ENCODE data around the gene GNB1L.

The GNB1L gene

DNA sequence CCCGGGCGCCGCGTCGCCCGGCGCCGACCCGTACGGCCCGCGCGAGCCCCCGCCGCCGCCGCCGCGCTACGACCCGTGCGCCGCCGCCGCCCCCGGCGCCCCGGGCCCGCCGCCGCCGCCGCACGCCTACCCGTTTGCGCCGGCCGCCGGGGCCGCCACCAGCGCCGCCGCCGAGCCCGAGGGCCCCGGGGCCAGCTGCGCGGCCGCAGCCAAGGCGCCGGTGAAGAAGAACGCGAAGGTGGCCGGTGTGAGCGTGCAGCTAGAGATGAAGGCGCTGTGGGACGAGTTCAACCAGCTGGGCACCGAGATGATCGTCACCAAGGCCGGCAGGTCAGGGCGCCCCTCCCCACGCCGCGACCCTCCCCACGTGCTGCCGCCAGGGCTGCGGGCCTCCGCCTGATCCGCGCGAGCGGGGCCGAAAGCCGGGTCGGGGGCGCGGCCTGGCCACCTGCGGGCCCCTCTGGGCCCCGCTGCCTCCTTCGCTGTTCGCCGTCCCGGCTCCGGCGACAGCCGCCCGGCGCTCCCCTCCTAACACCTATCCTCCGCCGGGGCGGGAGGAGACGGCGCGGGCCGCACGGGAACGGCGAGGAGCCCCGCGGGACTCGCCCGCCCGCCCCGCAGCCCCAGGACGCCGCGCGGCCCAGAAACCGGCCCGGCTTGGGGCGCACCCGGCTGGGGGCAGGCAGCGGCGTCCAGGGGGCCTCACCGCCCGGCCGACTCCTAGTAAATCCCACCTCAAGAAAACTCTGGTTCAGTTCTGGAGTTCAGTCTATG, 93.5 kb downstream of the GNB1L start:
- no peak for DNase-seq (ENCODE audit: low spot score)

DNA sequence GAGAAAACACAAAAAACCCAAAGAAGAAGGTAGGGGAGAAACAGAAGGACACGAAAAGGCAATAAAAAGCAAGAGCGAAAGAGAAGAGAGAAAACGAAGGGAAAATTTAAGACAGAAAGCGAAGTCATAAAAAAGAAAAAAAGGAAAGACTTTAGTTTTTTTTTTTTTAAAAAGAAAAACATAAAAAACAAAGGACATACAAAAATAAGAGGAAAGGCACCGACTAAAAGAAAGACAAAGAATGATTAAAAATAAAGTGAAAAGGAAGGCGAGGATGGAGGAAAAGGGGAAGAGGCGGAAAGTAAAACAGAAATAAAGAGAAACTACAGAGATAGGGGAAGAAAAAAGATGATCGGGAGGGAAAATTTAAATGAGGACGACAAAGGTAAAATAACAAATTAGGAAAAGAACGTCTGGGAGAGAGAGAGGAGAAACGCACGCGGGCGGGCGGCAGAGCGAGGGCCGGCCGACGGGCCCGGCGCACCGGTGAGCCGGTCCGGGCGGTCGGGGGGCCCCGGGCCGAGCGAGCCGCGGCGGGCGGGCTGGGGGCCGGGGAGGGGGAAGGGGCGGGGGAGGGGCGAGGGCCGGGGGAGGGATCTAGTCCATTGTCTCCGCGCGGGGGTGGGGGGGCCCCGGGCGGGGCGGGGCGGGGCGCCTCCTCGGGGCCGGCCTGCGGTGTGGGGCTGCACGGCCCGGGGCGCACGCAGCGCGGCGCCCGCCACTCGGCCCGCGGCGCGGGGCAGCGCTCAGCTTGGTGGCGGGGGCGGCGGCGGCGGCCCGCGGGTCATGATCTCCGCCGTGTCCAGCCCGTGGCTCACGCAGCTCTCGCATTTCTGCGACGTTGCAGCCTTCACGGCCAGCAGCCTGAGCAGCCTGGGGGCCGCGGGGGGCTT, 94.4 kb downstream of the GNB1L start, which contains the start of gene TBX1:
Gene TBX1, plus strand, starts transcription at position 721 of the 893 bp plus-strand sequence. Its CDS starts 66 bp downstream, at position 787.
- no peak for DNase-seq (ENCODE audit: low spot score)

DNA sequence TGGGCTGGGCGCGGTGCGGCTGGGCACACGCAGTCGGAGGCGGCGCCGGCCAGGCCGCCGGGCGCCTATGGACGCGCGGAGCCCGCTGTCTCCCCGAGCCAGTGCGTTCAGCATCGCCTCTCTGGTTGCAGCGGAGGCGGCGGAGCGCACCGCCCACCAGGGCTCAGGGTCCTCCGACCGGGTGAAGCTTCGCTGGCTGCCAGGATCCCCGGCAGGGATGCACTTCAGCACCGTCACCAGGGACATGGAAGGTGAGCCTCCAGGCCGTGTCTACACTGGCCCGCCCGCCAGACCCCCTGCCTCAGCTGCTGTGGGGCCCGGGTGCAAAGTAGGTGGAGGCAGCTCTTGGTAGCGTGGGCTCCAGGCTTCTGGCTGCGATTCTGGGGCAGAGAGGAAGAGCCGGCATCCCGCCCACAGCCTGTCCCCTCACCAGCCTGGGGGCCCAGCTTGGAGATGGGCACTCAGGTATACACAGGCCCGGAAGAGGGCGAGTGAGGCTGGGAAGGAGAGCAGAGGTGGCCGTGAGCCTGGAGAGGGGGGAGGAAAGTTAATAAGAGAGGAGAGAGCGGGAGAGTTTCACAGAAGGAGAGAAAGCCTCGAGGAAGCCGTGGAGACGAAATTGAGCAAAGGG, 95.1 kb downstream of the GNB1L start:
- DNase-seq (ENCODE audit: low spot score) = no peak

DNA sequence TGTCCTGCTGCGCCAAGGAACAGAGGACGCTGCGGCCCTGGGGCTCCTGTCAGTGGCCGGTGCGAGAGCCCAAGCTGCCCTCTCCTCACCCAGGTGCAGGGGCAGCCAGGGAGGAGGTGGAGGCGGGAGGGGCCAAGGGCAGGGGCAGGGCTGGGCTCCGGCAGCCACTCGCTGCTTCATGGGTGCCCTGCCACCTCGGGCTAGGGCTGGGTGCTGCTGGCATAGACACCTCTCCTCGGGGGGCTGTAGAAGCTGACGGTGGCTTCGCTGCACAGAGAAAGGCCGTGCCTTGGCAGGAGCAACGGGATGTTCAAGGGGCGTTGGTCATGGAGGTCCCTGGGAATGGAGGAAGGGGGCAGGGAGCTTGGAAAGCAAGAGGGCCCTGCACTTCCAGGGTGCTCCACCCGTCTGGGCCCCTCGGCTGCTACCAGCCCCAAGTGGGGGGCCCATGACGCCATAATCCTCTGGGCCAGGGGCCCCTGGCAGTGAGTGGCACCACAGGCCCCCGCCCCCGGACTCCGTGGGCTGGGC, 95.7 kb downstream of the GNB1L start:
- DNase-seq (ENCODE audit: low spot score) = no peak

DNA sequence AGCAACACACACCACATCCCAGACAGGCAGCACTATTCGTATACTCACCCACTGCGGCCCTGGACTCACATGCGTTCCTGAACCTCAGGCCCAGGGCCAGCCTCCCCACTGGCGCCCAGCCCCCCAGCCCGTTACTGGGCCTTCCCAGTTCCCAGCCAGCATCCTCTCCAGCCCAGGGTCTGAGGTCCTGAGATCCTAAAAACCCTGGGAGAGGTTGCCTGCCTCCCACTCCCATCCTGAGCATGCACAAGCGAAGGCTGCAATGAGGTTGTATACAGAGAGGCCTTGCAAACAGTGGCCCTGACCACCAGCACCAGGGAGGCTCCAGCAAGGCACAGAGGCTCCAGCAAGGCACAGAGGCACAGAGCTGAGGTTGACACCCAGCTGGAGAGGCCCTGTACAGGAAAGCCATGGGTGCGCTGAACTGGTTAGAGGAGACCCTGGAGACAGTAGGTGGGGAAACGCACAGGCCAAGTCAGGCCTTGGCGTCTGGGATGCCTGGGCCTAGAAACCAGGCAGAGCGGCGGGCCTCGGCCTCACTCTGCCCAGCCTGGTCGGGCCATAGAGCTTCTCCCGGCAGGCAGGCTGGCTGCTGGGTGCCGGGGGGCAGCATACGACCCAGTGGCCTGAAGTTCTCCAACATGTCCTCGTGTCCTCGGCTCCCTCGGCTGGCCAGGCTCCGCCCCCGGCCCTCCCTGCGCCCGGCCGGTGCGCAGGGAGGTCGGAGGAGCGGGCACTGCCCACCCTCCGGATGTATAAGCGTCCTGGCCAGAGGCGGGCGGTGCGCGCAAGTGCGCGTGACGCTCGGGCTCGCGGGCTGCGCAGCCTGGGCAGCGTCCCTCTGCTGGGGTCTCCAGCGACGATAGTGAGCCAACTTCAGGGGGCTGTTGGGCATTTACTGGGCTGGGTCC, 96.4 kb downstream of the GNB1L start:
- DNase-seq (ENCODE audit: low spot score) = no peak

DNA sequence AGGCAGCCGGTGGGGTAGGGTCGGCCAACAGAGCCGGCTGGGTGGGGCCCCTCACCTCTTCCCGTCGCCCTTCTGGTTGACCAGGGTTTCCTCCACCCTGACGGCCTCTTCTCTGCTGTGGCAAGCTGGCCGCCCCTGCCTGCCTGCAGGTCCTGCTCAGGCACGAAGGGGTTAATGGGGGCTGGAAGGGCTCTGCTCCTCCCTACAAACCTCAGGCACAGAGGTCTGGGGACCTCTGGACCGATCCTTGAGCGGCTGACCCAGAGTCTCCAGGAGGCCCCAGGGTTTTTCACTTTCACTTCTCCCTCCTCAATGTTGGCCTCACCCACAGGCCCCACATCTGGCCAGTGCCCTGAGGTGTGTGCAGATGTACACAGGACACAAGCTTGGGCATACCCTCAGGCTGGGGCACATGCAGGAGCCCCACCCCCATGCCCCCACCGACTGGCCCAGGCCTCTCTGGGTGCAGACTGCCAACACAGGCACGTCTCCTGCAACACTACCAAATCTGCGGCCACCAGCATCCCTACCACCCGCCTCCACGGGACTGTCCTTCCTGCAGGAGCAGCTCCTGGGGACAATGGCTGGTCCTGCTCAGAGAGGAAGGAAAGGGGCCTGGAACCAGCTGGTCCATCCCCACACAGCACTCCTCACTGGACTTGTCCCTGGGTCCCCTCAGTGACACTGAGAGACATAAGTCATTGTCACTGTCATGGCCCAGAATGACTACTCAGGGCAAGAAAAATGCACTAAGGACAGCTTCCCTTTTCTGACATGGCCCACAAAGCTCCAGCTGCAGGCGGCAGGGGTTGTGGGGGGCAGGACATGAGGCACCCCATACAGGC, 97.3 kb downstream of the GNB1L start:
- no peak for DNase-seq (ENCODE audit: low spot score)

DNA sequence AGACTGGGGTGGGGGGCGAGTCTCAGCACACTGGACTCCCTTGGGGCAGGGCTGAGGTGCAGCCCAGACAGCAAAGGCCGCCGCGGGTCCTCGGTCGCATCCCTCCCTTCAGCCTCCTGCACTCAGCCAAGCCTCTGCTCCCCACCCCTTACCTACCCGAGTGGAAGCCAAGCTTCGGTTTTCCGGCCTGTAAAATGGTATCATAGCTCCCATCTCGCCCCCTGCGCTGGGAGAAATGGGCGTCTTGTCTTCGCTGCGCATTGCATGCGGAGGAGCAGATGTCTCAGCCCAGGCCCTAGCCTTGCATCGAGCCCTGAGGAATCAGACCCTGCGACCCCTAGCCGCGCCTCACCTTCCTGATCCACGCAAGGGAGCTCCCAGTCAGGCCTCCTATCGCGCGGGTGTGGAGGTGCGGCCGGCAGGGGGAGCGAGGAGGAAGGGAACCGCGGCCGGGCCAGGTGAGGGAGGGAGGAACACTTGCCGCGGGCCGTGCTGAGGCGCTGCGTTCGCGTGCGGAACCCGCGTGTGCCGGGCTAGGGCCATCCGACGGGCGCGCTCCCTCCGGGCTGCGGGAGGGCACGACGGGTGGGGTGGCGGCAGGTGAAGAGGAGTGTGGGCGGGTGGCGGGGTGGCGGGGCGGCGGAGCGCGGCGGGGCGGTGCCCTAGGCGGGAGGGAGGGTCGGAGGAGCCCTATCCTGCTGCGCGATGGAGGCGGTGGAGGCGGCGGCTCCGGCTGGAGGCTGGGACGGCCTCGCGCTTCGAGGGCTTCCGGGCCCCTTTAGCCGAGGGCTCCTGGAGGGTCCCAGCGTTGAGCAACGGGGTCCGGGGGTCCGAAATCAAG, 98.2 kb downstream of the GNB1L start:
- DNase-seq (ENCODE audit: low spot score) = no peak

DNA sequence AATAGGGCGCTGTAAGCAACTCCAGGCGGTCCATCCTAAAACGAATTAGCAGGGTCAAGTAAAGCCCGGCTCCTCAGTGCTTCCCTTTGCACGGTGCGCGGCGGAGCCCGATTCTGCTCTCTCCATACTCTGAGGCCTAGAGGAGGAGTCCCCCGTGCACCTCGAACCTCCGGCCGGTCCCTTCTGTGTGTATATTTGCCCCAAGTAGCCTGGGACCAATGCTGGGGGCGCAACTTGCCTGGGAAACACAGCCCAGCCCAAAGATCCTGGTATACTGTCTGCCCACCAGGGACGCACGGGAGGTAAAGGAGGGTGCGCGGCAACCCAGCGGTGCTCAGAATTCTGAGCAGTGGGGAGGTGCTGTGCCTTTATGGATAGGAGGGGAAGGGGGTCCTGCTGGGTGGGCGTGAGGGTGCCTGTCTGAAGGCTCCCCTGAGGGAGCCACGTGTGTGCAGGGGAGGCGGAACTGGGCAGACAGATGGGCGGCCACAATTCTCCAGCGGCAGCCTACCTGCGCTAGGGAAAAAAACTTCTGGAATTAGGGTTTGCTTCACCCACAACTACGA, 98.9 kb downstream of the GNB1L start:
- DNase-seq (ENCODE audit: low spot score) = no peak

DNA sequence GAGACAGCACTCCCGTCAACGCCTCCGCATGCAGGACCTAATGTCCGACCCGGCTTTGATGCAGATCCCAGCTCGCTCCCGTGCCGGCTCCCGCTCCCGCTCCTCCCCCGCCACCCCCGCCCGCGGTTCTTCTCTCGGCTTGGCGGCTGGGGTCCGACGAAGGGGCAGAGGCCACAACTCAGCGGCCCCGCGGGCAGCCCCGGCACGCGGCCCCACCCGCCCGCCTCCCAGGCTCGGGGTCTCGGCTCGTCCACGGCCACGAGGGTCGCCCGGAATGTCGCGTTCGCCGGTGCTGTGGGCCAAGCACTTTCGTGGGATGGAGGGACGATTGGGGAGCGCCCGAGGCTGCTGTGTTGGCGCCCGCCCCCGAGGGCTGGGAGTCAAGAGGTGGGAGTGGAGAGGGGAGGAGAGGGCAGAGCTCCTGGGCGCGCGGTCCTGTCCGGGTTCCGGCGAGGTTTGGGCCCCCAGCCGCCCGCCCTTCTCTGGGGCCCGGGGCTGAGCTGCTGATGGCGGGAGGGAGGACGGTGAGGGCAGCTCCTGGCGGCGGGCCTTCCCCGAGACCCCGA, 99.4 kb downstream of the GNB1L start:
- DNase-seq (ENCODE audit: low spot score) = no peak

DNA sequence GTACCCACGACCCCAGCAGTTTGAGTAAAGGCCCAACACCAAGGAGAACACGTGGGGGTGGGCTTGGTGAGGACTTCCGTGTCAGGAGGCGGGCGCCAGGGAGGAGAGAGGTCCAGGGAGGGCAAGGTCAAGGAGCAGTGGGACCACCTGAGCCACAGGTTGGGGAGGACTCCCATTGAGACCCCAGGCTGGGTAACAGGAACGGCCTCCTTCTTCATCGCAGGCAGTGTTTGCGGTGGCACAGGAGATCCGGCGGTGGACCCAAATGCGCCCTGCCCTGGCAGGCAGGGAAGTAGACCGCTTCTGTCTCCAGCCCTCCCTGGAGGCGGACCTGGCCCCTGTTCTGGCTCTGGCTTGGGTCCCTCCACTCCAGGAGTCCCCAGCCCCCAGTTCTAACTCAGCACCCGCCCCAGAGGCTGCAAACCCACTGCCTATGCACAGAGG, 100.0 kb downstream of the GNB1L start:
- DNase-seq (ENCODE audit: low spot score) = no peak

DNA sequence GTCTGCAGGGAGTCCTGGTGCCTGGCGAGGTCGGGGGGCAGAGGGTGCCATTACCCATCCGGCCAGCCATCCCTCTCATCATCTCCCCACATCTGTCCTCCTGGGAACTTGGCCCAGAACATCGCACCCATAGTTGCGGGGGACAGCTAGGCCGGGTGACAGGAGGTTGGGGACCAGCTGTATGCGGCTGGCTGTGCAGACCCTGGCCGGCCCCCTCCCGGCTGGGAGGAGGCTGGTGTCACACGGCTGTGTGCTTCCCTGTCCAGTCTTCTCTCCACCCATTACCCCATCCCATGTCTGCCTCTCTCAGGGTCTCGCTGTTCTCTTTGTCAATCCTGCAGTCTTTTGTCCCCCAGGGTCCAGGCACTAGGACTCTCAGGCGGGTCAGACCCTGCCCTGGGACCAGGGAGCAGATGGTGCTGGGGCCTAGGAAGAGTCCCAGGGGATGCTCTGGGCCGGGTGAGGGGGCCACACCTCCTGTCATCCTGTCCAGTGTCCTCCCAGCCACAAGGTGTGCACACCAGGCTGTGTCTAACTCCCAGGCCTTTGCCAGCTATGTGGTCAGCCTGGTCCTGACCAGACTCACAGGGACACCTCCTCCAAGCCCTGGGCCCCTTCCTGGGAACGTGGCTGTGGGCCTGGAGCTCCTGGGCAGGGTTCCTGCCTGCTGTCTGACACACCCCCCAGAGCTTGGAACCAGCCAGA, 100.5 kb downstream of the GNB1L start:
- DNase-seq (ENCODE audit: low spot score) = no peak

DNA sequence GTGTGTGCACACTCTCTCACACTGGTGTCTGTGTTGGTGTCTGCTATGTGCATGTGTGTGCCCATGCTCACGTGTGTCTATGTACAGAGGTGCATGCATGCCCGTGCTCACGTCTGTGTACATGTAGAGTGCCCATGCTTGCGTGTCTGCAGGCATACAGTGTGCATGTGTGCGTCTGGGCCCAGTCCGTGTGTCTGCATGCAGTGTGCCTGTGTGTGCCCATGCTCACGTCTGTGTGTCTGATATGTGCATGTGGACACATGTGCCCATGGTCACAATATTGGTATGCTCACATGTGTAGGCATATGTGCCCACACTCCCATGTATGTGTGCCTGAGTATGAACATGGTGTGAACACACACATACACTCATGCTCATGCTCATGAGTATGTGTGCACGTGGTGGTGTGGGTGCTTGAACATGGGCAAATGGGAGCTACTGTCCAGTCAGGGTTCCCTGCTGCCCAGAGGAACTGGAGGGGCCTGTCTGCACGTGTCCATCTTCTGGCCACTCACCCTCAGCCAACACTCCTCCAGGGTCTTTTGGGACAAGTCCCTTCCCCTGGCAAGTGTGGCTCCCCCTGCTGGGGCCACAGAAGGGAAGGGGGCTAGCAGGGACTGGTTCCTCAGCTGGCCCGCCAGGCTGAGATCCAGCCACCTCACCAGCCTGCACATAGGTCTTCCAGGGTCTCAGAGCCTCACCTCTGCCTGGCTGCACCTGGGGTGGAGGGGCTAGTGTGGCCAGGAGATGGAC, 101.4 kb downstream of the GNB1L start:
- no peak for DNase-seq (ENCODE audit: low spot score)

DNA sequence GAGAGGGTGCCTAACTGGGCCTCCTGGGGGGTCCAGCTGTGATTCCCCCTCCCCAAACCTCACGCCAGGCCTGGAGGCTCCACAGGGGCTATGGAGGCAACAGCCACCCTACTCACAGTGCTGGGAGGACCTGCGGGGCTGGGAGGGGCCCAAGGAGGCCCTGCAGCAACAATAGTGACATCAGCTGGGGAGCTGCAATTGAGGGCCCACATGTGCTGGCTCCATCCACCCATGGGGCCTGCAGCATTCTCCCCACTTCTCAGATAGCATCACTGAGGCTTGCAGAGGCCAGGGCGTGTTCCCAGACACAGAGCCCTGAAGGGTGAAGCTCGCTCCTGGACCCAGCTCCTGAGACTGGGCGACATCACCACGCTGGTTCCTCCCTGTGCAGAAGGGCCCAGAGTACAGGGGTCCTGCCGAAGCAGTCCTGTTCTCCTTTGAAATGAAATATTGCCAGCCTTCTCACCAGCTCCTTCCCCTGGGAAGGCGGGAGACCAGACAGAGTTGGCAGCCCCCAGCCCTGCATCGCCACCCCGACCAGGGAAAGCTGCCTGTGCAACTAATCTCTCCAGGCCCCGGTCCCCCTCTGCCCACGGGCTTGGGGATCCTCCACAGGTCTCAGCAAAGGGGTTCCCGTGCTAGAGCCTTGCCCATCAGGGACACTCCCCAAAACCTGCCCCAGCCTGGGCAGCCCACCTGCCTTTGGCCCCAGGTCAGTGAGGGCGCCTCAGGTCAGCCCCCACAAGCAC, 103.0 kb downstream of the GNB1L start:
- DNase-seq (ENCODE audit: low spot score) = no peak

DNA sequence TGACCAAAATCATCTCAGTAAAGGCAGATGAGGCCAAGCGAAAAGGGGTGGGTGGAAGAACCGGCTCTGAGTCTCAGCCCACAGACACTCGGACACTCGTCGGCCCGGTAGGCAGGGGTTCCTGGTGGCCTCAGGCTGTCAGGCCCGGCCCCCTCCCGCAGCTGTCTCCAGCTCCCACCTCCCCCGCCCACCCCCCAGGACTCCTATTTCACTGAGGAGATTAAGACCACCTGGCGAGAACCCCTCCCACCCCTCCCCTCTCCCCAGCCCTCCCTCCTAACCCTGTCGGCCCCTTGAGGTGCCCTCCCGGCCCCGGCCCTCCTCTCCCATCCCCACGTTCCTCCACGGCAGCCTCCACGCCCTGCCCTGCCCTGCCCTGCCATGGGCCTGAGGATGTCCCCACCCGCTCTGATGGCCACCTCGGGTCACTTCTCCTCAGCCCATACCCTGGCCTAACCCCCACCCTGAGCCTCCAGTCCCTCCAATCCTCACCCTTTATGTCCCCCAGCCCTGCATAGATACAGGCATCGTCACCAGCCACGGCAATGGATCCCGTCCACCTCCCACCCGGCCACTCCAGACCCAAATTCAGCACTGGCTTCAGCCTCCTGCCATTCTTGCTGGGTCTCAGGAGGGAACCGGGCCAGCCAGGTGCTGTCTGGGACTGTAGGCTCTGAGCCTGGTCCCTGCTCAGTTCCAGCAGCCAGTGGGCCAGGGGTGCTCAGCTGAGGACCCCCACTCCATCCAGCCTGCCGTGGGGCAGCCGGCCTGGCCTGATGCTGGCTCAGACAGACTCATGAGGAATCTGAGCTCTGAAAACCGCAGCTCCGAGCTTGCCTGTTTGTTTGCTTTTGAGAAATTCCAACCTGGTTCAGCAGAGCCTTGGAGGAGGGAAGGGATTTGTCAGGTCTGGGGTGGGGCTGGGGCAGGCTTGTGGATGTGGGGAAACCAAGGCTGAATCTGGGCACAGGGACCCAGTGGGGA, 103.9 kb downstream of the GNB1L start:
- DNase-seq (ENCODE audit: low spot score) = no peak

DNA sequence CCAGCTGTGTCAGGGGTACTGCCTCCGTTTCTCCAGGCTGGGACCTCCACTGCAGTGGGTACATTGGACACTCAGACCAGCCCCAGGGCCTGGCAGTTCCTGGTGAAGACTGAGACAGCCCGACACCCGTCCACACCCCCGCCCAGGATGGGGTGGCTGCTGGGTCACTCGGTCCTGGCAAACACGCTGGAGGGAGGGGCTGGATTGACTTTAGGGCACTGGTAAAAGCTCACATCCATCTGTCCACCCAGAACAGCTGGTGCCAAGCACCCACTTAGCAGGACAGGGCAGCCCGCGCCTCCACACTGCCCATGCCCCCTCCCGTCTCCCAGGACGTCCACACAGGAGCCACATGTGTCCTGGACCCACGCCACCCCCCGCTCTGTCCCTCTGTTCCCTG, 104.8 kb downstream of the GNB1L start:
- no peak for DNase-seq (ENCODE audit: low spot score)

All from putamen (tissue), 1 donor.